ENCODE results near the gene SEL1L3.

SEL1L3 gene

GRCh38 chr4:25845841-25846653, 16.7 kb downstream of the SEL1L3 start:
- no peak for DNase-seq

- no peak for DNase-seq
These were observed 17.7 kb downstream of the SEL1L3 start for GRCh38 chr4:25844961-25845712.

GRCh38 chr4:25843340-25844097, 19.3 kb downstream of the SEL1L3 start:
- DNase-seq, result no peak

GRCh38 chr4:25842229-25842845, 20.5 kb downstream of the SEL1L3 start:
- DNase-seq, result no peak

GRCh38 chr4:25839687-25840086, 23.1 kb downstream of the SEL1L3 start:
- no peak for DNase-seq

- DNase-seq, result no peak
These were observed 23.6 kb downstream of the SEL1L3 start for GRCh38 chr4:25839233-25839632.

GRCh38 chr4:25838526-25838925, 24.3 kb downstream of the SEL1L3 start:
- DNase-seq, result no peak

GRCh38 chr4:25837107-25837506, 25.7 kb downstream of the SEL1L3 start:
- no peak for DNase-seq

GRCh38 chr4:25835384-25835783, 27.4 kb downstream of the SEL1L3 start:
- no peak for DNase-seq

- no peak for DNase-seq
These were observed 28.2 kb downstream of the SEL1L3 start for GRCh38 chr4:25834411-25835107.

- no peak for DNase-seq
These were observed 32.2 kb downstream of the SEL1L3 start for GRCh38 chr4:25830548-25830947.

GRCh38 chr4:25827897-25828296, 34.9 kb downstream of the SEL1L3 start:
- no peak for DNase-seq

GRCh38 chr4:25827373-25827772, 35.4 kb downstream of the SEL1L3 start:
- no peak for DNase-seq

GRCh38 chr4:25826074-25826752, 36.6 kb downstream of the SEL1L3 start:
- no peak for DNase-seq

GRCh38 chr4:25823632-25824031, 39.2 kb downstream of the SEL1L3 start:
- no peak for DNase-seq

GRCh38 chr4:25821899-25822298, 40.9 kb downstream of the SEL1L3 start:
- no peak for DNase-seq

- DNase-seq, result no peak
These were observed 41.5 kb downstream of the SEL1L3 start for GRCh38 chr4:25821267-25821666.

- DNase-seq, result no peak
These were observed 43.9 kb downstream of the SEL1L3 start for GRCh38 chr4:25818876-25819275.

GRCh38 chr4:25818371-25818871, 44.4 kb downstream of the SEL1L3 start:
- DNase-seq, result no peak

- no peak for DNase-seq
These were observed 45.6 kb downstream of the SEL1L3 start for GRCh38 chr4:25817059-25817681.

GRCh38 chr4:25816591-25817058, 46.2 kb downstream of the SEL1L3 start:
- no peak for DNase-seq

Measured in KG1 (cell line).